Epidermal melanocyte (primary cell): ENCODE data around the gene DIP2C.
"Not testable (repeated sequence)": the region's sequence is repeated elsewhere in the genome, so short reads cannot be mapped to it uniquely, and the experiment has no call there.

Experiments
- DNase-seq: peaks from one replicate; pipeline ENCODE4 v3.0.0; 2011; ENCODE audit warnings: low spot score; ENCODE audit not compliant: insufficient read length

The DIP2C gene

DNA sequence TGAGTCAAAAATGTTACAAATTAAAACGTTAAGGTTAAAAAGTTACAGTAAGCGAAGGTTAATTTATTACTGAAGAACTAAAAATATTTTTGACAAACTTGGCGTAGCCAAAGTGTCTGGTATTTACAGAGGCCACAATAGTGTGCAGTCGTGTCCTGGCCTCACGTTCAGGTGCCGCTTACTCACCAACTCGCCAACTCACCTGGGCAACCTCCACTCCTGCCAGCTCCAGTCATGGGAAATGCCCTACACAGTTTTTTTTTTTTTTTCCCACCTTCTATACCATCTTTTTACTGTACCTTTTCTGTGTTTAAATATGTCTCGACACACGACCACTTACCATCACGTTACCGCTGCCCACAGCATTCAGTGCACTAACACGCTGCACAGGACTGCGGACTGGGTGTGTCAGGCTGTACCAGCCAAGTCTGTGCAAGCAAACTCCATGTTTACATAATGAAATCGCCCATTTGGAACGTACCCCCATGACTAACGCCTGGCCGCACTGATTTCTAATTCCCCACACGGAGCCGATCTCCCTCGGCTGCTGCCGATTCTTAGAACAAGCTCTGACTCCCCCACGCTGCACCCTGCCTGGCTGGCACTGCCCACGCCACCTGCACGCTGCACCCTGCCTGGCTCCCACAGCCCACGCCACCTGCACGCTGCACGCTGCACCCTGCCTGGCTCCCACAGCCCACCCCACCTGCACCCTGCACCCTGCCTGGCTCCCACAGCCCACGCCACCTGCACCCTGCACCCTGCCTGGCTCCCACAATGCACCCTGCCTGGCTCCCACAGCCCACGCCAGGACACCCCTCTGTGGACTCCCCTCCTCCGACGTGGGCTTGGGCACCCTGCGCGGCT is 351.1 kb downstream of the DIP2C start:
- no peak for DNase-seq

DNA sequence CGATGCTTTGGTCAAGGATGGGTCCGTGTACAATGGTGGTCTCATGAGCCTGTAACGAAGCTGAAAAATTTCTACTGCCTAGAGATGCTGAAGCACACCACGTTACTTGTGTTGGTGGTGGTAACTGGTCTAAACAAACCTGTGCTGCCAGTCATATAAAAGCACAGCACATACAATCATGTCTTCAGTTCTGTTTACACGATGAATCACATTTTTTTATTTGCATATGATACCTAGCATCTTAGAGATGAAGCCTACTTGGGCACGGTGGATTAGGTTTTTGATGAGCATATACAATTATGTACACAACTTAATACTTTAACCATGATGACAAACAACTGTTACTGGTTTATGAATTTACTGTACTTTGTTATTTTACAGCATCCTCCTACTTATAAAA is 353.2 kb downstream of the DIP2C start:
- no peak for DNase-seq

- DNase-seq = no peak
Observed at GRCh38 chr10:335151-335800, 354.2 kb downstream of the DIP2C start.

DNA sequence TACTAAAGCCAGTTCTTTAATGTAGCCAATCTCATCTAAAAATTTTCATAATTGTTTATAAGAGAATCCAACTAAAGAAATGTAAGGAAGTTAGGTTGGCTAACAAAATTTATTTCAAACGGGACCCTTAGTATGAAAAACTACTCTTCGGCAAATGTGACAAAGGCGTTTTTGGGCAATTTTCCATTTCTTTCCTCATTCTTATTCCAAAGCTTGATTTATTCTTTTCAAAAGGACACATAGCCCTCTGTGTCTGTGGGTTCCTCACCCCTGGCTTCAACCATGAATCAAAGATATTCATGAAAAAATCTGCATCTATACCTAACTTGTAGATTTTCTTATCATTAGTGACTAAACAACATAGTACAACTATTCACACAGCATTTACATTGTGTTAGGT is 358.3 kb downstream of the DIP2C start:
- DNase-seq = no peak

- no peak for DNase-seq
Observed at GRCh38 chr10:329361-330099, 359.9 kb downstream of the DIP2C start.

GRCh38 chr10:327889-328852 is 361.3 kb downstream of the DIP2C start:
- no peak for DNase-seq

GRCh38 chr10:326894-327635 is 362.4 kb downstream of the DIP2C start:
- no peak for DNase-seq

DNA sequence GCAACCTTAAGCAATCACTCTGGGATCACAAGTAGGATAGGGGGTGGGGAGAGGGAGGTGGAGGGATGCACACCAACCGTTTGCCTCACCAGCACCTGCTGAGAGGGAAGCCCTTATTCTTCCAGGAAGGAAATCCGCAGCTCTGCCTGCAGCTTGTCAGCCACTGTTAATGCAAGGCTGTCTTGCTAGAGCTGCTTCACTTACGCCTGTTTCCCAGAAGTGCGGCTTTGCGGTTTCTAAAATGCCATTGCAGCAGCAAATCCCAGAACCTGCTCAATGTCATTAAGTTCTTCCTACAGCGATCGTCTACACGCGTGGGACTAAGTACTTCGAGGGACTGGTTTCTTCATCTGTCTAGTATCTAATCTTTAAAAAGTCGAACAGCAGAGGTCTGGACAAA is 363.1 kb downstream of the DIP2C start:
- no peak for DNase-seq

- DNase-seq = no peak
Observed at GRCh38 chr10:325282-325681, 364.2 kb downstream of the DIP2C start.

DNA sequence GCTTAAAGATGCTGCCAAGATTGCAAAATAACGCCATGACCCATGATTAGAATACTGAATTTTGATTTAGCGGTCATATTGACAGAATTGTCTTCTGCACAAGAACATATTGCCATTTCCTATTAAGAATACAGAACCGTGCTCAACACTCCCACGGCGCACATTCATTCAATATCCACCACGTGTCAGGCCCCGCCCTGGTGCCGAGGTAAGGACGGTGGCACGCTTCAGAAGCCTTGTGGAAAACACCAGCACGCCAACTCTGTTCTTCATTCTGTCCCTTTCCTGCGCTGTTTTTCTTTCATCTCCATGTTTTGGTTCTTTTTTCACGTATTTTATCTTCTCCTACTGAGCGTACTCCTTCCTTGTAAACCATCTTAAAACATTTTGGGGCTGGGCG is 364.9 kb downstream of the DIP2C start:
- DNase-seq = no peak

GRCh38 chr10:323651-324293 is 365.7 kb downstream of the DIP2C start:
- peak; percentile 50 for DNase-seq

DNA sequence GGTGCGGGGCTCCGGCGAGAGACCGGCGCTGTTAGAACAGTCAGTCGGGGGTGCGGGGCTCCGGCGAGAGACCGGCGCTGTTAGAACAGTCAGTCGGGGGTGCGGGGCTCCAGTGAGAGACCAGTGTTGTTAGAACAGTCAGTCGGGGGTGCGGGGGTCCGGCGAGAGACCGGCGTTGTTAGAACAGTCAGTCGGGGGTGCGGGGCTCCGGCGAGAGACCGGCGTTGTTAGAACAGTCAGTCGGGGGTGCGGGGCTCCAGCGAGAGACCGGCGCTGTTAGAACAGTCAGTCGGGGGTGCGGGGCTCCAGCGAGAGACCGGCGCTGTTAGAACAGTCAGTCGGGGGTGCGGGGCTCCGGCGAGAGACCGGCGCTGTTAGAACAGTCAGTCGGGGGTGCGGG is 366.4 kb downstream of the DIP2C start:
- DNase-seq = not testable (repeated sequence)

DNA sequence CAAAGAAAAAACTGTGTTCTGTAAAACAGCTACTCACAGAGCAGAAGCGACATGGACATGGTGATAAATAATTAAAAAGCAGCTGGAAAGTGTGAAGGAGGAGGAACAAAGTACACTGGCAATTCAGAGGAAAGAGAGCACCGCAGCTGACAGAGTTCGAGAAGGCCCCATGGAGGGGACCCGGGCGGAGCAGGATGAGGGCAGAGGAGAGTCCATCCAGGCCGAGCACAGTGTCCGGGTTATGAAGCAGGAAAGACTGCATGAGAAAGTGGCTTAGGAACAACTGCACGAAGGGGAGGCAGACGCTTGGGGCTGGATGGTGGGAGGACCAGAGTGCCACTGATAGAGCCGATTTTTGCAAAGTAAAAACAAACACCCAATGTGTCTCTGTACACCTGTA is 368.7 kb downstream of the DIP2C start:
- no peak for DNase-seq

- DNase-seq = no peak
Observed at GRCh38 chr10:317926-318325, 371.5 kb downstream of the DIP2C start.

DNA sequence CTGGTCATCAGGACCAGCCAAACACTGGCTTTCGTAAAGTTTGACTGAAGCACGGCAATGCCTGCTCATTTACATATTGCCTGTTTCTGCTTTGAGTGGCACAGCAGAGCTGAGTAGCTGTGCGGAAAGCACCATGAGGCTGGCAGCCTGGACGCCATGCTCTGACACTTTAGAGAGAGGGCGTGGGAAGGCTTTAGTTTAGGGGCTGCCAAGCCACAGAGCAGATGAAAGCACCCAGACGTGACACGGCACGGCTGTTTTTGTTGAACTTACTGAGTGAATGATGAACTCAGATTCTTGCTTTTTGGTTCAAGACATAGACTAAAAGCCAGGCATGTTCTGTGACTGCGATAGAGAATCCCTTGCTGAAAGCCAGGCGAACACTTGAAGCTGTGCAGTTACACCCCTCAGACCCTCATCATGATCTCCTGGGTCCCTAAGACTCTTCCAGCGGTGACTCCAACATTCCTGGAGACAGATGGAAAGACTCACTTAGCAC is 372.1 kb downstream of the DIP2C start:
- peak; percentile 39 for DNase-seq

- no peak for DNase-seq
Observed at GRCh38 chr10:316390-316789, 373.1 kb downstream of the DIP2C start.

GRCh38 chr10:314871-315270 is 374.6 kb downstream of the DIP2C start:
- no peak for DNase-seq

DNA sequence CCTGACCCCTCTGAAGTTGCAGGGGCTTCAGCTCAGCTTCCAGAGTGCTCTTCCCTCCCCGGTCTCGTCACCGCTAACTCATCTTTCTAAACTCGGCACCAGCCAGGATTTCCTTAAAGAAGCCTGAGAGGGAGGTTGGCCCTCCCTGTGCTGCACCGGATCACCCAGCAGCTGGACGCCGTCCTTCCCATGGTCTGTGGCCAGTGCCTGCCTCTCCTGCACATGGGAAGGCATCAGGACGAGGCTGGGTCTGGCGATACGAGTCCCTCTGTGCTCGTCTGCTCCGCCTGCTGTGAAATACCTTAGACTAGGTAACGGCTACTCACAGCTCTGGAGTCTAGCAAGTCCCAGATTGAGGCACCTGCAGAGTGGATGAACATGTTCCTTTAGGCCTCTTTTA is 375.1 kb downstream of the DIP2C start:
- no peak for DNase-seq

DNA sequence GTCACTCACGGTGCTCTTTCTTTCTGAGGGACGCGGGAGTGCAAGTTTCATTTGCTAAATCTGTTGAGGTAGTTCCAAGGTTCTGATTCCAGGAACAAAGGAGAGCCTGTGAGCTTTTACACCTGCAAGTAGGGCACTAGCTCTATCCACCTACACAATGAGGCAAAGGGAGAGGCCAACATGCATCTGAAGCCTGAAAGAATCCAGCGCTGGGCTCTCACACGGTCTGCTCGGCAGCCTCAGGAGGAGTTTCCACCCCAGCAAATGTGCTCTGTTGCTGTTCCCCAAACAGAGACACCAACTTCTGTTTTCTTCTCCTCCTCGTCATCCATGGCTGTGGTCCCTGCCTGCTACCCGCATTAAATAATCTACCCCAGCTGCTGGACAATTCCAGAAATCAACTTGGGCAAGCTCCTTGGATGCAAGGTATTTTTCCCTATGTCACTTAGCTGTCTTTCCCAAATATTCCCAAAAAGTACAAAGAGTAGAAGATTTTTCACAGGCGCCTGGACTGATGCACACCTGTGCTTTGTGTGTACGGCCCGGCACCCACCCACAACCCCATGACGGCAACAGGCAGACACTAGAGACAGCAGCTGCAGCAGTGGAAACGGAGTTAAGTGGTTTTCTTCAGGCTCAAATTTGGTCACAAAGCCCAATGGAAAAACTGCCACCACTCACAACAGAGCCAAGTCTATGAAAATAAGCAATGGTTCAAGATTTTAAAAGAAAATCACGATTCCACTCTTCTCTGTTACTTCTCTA is 377.4 kb downstream of the DIP2C start:
- no peak for DNase-seq
